Thyroid gland (tissue), 4 donors: ENCODE results near the gene EGF.

Experiments
- CTCF ChIP-seq, 6 experiments: fragments of 200-600 bp in 3 of 6; fragments of 450-650 bp in 3 of 6; sonication (generic) in 3 of 6; IDR thresholded peaks; one replicate each; pipeline ENCODE4 v1.5.1; 2016 to 2019; ENCODE audit warnings: antibody characterized with exemption in 6 of 6, mild to moderate bottlenecking in 2 of 6, inconsistent platforms in 1 of 6, moderate library complexity in 1 of 6
- POLR2A ChIP-seq, 2 donors: fragments of 450-650 bp; IDR thresholded peaks; one replicate each; pipeline ENCODE4 v1.6.1; 2017; ENCODE audit warnings: antibody characterized with exemption in 2 of 2, mild to moderate bottlenecking in 2 of 2, moderate library complexity in 1 of 2

GRCh38 chr4:109931318-109931717, 18.6 kb downstream of the EGF start:
- no peak for TF ChIP-seq POLR2A (IDR thresholded peaks at IDR 0.05)
- no peak for TF ChIP-seq CTCF (IDR thresholded peaks at IDR 0.05)
